GM12891 (cell line): Measurements from ENCODE around the gene ITGAL.

Experiments used
- PAX5 ChIP-seq: IDR thresholded peaks from 2 replicates; pipeline ENCODE4 v1.6.1; 2011; ENCODE audit warnings: low read length, moderate library complexity, mild to moderate bottlenecking; ENCODE audit not compliant: insufficient read depth, severe bottlenecking
- POLR2AphosphoS5 ChIP-seq: IDR thresholded peaks from 2 replicates; pipeline ENCODE4 v1.6.1; 2011; ENCODE audit warnings: low read depth, low read length, control low read depth
- SPI1 ChIP-seq: IDR thresholded peaks from 2 replicates; pipeline ENCODE4 v1.6.1; 2011; ENCODE audit warnings: low read depth, low read length, control low read depth
- TAF1 ChIP-seq: IDR thresholded peaks from 2 replicates; pipeline ENCODE4 v1.6.1; 2011; ENCODE audit warnings: low read depth, low read length, control low read depth

- TF ChIP-seq TAF1, result no peak
- TF ChIP-seq POLR2AphosphoS5, result no peak
- no peak for TF ChIP-seq SPI1
- no peak for TF ChIP-seq PAX5
Observed at GRCh38 chr16:30444231-30445148, 28.1 kb upstream of the ITGAL start.
